Vagina (tissue), 2 donors: Measurements from ENCODE around the gene ZNF428.

Experiments
- CTCF ChIP-seq, 3 experiments: fragments of 450-650 bp in 2 of 3; fragments of 200-600 bp in 1 of 3; sonication (generic) in 1 of 3; IDR thresholded peaks; one replicate each; pipeline ENCODE4 v1.5.1; 2017 to 2019; ENCODE audit warnings: antibody characterized with exemption in 3 of 3, mild to moderate bottlenecking in 2 of 3, moderate library complexity in 2 of 3
- POLR2AphosphoS5 ChIP-seq, 2 donors: sonication (generic); formaldehyde crosslinking; IDR thresholded peaks; one replicate each; pipeline ENCODE4 v1.9.0; 2017; ENCODE audit warnings: antibody characterized with exemption in 2 of 2, mild to moderate bottlenecking in 2 of 2, low read depth in 1 of 2; ENCODE audit not compliant: insufficient read depth in 1 of 2

GRCh38 chr19:43660971-43661360, 41.5 kb upstream of the ZNF428 start:
- no peak for TF ChIP-seq CTCF (IDR thresholded peaks at IDR 0.05)
- no peak for TF ChIP-seq POLR2AphosphoS5 (IDR thresholded peaks at IDR 0.05; ENCODE audit: insufficient read depth in 1 of 2, low read depth in 1 of 2)
